Measurements from ENCODE around the gene COPB1.

GRCh38 chr11:14413307-14414069 is 86.1 kb downstream of the COPB1 start:
- TF ChIP-seq ZNF607 (CRISPR knock-in tag; IDR thresholded peaks at IDR 0.05; ENCODE audit: borderline replicate concordance): no peak
- TF ChIP-seq RARG (CRISPR knock-in tag; IDR thresholded peaks at IDR 0.05; ENCODE audit: low read depth): no peak
- TF ChIP-seq CTCF (CRISPR knock-in tag; IDR thresholded peaks at IDR 0.05): no peak
- TF ChIP-seq ELF4 (CRISPR knock-in tag; IDR thresholded peaks at IDR 0.05; ENCODE audit: borderline replicate concordance): no peak
- no peak for TF ChIP-seq RNF2 (conservative IDR thresholded peaks at IDR 0.05; ENCODE audit: low read depth)
- no peak for TF ChIP-seq ZNF800 (CRISPR knock-in tag; IDR thresholded peaks at IDR 0.05)
- no peak for TF ChIP-seq ZNF276 (CRISPR knock-in tag; IDR thresholded peaks at IDR 0.05; ENCODE audit: low read depth)
- no peak for TF ChIP-seq KDM4B (CRISPR knock-in tag; IDR thresholded peaks at IDR 0.05)
- TF ChIP-seq SIX4 (CRISPR knock-in tag; IDR thresholded peaks at IDR 0.05): no peak
